HG03060 (cell line): ENCODE data around the gene GANAB.
"Not testable (repeated sequence)": the region's sequence is repeated elsewhere in the genome, so short reads cannot be mapped to it uniquely, and the experiment has no call there.

ENCODE experiments used
- ATAC-seq: cut with Tn5 transposase; IDR thresholded peaks from one replicate; pipeline ENCODE4 v1.9.1; 2021; ENCODE audit warnings: low read depth, moderate number of reproducible peaks; ENCODE audit not compliant: unreplicated experiment

The GANAB gene

GRCh38 chr11:62627713-62628112 is 18.7 kb downstream of the GANAB start:
- no peak for ATAC-seq

- ATAC-seq = no peak
Measured at GRCh38 chr11:62622476-62623089, 23.8 kb downstream of the GANAB start.

DNA sequence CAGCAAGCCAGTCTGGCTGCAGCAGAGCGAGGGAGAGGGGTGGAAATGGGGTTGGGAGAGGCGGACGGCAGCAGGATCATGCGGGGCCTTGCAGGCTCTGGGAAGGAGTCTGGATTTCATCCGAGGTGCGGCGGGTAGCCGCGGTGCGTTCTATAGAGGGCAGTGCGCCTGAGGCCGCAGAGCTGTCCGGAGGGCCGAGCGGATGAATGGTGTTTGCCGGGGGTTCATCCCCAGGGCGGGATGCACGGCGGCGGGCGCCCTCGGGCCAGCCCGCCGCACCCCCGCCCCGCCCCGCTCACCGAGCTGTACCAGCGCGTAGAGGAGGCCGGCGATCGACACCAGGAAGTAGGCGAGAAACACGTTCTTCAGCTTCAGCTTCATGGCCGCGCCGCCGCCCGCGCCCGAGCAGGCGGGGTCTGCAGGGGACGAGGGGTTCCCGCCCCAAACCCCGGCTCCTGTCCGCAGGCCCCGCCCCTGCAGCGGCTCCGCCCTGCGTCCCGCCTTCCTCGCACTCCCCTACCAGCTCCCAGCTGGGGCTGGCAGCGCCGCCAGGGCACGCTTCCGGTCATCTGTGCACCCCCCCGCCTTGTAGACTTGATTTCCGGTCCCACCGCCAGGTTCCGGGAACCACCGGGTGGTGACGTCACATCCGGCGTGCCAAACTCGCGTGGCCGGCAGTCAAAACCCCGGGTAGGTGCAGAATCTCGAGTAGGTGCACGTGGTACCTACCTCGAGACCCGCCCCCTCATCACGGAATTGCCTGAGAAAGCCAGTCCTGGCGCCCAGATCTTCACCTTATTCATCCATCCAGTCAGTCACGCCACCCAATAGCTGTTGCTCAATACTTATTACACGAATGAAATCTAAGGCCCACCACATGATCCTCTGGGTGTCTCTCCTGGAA is 24.6 kb downstream of the GANAB start, which contains the start of gene B3GAT3:
Gene B3GAT3, minus strand, starts transcription at position 420 of the 904 bp plus-strand sequence. Its CDS starts 39 bp downstream, at position 381.
- ATAC-seq = peak; percentile 70

GRCh38 chr11:62621027-62621566 is 25.3 kb downstream of the GANAB start:
- no peak for ATAC-seq

GRCh38 chr11:62616957-62617356 is 29.5 kb downstream of the GANAB start:
- not testable (repeated sequence) for ATAC-seq

DNA sequence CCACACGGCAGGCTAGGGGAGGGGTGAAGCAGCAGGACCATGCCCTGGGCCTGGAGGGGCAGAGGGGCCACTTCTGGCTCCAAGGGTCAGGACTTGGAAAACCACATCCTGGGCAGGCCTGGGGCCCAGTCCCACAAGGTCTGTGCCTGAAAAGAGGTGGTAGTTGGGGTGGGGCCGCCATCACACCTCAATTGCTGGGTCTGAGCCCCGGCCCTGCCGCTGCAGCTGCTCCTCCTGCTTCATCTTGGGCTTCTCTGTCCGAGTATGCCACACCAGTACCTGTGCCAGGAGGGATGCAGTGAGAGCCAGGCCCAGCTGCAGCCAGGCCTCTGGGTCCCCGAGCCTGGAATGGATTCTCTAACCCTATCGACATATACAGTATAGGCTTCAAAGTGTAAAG is 30.9 kb downstream of the GANAB start:
- ATAC-seq = no peak

GRCh38 chr11:62614275-62614674 is 32.1 kb downstream of the GANAB start:
- no peak for ATAC-seq

DNA sequence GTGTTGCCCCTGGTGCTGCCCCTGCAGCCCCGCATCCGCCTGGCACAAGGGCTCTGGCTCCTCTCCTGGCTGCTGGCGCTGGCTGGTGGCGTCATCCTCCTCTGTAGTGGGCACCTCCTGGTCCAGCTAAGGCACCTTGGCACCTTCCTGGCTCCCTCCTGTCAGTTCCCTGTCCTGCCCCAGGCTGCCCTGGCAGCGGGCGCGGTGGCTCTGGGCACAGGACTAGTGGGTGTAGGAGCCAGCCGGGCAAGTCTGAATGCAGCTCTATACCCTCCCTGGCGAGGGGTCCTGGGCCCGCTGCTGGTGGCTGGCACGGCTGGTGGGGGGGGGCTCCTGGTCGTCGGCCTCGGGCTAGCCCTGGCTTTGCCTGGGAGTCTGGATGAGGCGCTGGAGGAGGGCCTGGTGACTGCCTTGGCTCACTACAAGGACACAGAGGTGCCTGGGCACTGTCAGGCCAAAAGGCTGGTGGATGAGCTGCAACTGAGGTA is 33.1 kb downstream of the GANAB start:
- no peak for ATAC-seq

DNA sequence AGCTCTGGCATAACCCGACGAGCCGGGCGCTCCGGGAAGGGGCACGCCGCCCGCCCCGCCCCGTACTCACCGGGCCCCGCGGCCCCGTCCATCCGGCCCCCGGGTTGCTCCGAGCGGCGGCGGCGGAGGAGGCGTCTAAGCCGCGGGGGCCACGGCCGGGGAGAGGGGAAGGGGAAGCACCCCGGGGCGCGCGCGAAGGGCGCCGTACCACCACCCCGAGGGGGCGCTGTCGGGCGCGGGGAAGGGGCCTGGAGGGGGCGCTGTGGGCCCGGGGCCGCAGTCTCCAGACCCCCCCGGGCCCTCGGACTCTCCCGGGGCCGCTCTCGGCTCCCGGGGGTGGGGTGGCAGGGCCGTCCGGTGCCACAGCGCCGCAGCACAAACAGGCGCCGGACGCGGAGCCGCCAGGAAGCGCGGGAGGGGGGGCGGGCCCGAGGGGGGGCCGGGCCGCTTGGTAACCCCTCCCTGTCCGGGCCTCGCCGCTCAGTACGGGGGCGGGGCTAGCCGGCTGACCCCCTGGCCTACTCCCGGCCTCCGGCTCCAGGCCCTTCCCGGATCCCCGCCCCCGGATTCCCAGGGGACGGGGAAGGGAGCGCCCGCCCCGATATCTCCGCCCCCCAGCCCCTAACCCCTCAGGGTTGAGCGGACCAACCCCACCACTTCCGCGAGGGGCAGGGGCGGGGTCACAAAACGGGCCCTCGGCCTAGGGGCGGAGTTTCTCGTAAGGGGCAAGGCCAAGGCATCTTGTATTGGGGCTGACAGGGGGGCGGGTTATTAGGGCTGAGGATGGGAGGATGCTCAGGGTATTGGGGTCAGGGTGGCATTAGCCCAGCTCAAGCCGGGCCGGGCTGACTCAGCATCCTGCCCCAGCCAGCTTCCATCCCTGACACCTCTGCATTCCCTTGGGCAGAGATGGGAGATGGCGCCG is 33.8 kb downstream of the GANAB start, which contains the start of the genes EML3 and ROM1:
Gene EML3, minus strand, starts transcription at position 410 of the 925 bp plus-strand sequence. Its CDS starts 318 bp downstream, at position 92.
Gene ROM1, plus strand, starts transcription at position 892 of the 925 bp plus-strand sequence. Its CDS starts 25 bp downstream, at position 917.
- ATAC-seq = no peak

DNA sequence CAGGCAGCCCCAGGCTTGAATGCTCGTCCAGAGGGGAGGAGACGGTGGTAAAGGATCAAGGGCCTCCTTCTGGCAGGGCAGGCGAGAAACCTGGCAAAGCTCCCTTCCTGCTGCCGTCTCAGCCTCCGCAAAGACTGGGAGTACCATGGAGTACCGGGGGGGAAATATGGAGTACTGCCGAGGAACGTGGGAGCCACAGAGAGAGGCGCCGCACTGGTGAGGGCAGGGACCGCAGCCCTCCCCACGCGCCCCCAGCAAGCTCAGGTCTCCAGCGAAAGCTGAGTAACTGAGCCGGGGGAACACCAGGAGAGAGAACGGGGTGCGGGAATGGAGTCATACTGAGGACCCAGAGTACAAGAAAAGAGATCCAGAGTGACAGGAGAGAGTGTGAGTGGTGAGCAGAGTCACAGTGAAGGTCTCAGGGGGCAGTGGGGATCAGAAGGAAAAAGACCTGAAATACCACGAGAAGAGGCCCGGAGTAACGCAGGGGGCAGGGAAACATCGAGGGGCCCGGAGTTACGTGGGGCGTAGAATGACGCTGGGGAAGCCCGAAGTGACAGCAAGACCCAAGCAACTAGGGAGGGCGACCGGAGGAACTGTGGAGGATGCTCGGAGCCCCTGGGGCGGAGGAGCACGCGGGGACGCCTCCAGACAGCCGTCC is 34.6 kb downstream of the GANAB start:
- ATAC-seq = no peak

DNA sequence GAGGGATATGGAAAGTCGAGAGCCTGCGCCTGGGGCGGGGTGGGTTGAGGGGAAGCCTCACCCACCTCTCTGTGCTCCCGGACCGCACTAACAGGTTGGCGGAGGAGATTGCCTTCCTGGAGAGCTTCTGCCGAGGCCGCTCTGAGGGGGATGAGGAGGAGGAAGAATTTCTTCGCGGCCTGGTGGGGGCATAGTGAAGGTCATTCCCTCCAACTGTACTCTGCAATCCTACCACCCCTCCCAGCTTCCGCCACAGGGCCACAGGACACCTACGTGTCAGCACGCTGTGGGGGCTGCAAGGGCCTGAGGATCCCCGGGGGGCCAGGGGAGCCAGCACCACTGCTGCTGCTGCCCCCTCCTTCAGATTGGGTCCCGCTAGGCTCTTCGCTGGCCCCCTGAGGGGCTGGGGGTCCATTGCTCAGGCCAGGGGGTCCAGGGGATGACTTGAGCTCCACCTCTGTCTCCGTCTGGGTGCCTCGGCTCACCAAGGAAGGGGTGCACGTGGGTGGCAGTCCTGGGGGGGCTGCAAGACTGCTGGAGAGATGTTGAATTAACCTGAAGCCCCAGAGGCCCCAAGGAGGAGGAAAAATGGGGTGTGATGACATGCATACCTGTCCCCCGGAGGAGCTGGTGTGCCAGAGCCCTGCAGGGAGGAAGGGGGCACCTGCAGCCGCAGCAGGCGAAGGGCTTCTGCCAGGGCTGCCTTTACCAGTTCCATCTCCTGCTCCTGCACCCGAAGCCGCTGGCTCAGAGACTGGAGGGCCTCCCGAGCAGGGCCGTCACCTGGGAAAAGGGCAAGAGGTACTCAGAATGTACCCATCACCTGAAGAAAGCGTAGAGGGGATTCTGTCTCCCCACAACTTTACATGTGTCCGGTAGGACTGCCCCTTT is 35.4 kb downstream of the GANAB start:
- ATAC-seq = no peak

GRCh38 chr11:62610403-62610802 is 36.0 kb downstream of the GANAB start:
- ATAC-seq = no peak

GRCh38 chr11:62608776-62609175 is 37.6 kb downstream of the GANAB start:
- ATAC-seq = no peak

DNA sequence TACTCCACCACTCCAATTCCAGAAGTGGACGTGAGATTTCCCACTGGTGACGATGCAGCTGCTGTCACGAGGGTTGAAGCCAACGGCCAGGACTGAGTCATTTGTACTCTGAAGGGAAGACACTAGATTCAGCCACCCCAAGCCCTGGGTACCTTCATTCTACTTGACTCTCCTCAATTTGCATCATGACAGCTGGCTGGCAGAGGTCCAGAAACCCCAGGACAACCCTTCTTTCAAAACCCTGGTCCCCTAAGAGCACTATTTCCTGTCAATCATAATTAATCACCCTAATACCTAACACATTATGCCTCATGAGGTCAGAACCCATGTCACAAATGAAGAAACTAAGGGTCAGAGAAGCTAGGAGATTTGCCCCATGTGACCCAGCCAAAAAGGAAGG is 38.7 kb downstream of the GANAB start:
- ATAC-seq = no peak

DNA sequence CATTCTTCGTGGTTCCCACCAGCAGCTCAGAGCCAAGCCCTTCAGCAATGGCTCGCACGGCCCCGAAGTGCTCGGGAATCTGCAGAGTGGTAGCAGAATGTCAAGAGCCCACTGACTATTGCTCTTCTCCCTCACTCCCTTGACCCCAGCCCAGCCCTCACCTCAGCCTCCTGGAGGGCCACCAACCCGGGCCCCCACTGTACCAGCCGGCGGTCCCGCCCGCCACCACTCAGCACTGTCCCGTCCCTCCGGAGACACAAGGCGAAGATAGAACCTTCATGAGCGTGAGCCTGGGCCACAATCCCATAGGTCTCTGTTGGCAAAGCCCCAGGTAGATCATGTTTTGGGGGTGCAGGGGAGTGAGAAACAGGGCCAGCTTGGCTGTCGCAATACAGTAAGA is 40.5 kb downstream of the GANAB start:
- no peak for ATAC-seq

DNA sequence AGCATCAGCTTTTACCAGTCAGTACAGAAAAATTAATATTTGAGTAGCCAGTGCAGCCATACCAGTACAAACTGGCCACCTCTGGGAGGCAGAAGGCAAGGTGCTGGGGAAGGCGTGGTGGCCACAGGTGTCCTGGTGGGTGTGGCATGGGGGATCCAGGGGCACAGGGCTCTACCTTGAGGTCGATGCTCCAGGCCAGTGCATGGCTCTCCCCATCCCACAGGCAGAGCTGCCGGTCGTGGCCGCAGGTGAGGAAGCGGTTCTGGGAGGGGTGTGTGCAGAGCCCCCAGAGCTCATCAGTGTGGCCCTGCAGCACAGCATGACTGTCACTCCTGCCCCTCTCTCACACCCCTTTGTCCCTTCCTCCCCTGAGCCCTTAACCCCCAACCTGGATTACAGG is 40.9 kb downstream of the GANAB start:
- no peak for ATAC-seq

GRCh38 chr11:62604460-62605120 is 41.8 kb downstream of the GANAB start:
- ATAC-seq = no peak

DNA sequence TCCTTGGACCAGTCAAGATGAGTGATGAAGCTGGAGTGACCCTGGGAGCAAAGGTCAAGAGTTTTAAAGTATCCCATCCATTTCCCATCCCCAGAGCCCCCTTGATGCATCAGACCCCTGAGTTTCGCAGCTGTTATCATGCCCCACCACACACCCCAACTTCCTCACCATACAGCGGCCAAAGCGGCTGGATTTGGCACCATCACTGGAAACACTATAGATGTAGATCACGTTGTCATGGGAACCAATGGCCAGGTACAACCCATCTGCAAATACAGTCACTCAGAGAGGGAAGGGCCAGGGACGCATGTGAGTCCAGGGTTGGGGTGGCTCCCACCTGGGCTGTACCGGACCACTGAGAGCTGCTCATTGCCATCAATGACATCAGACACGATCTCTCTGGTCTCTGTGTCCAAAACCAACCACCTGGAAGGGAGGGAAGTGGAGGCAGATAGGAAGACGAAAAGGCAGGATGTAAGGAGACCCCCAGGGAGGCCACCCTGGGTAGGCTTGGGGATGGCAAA is 42.6 kb downstream of the GANAB start:
- no peak for ATAC-seq
